Esophagus muscularis mucosa (tissue), 4 donors: ENCODE results near the gene ITIH6. TPM values are rescaled to one million over a fixed set of nuclear protein-coding genes. Genes with fewer than 3 reads are reported as not detected.
A peak's percentile ranks its signal among the peaks of the same experiment; 100 is the strongest.

ENCODE experiments used
- DNase-seq: peaks from one replicate; pipeline ENCODE4 v3.0.0-alpha.2; 2017; ENCODE audit errors: extremely low spot score
- H3K27ac ChIP-seq, 4 donors: fragments of 200-600 bp; sonication (generic); replicated peaks in 1 of 4; 1 replicate in 3 of 4; 2 replicates in 1 of 4; pipeline ENCODE4 v1.5.1; 2016 to 2019; ENCODE audit warnings: mild to moderate bottlenecking in 1 of 4
- H3K27me3 ChIP-seq, 4 donors: fragments of 200-600 bp; sonication (generic); one replicate each; pipeline versions ENCODE4 v1.5.1 to v1.6.0; 2016 to 2019
- H3K36me3 ChIP-seq, 4 donors: fragments of 200-600 bp; sonication (generic); one replicate each; pipeline ENCODE4 v1.5.1; 2016 to 2019
- H3K4me1 ChIP-seq, 4 donors: fragments of 200-600 bp; sonication (generic); one replicate each; pipeline ENCODE4 v1.5.1; 2016 to 2019
- H3K4me3 ChIP-seq, 4 donors: fragments of 200-600 bp; sonication (generic); 1 replicate in 2 of 4; 2 replicates in 2 of 4; pipeline ENCODE4 v1.5.1; 2016 to 2019; ENCODE audit warnings: mild to moderate bottlenecking in 4 of 4, moderate library complexity in 1 of 4
- H3K9me3 ChIP-seq, 4 donors: fragments of 200-600 bp; sonication (generic); 1 replicate in 3 of 4; 2 replicates in 1 of 4; pipeline ENCODE4 v1.5.1; 2016 to 2019
- CTCF ChIP-seq, 3 experiments: fragments of 200-600 bp in 2 of 3; fragments of 450-650 bp in 1 of 3; sonication (generic) in 2 of 3; IDR thresholded peaks; one replicate each; pipeline ENCODE4 v1.5.1; 2017 to 2019; ENCODE audit warnings: antibody characterized with exemption in 3 of 3, mild to moderate bottlenecking in 2 of 3, moderate library complexity in 1 of 3
- EP300 ChIP-seq: sonication (generic); formaldehyde crosslinking; IDR thresholded peaks from one replicate; pipeline ENCODE4 v1.6.1; 2017; ENCODE audit warnings: antibody characterized with exemption
- POLR2A ChIP-seq: fragments of 450-650 bp; IDR thresholded peaks from one replicate; pipeline ENCODE4 v1.6.1; 2017; ENCODE audit warnings: antibody characterized with exemption, moderate library complexity, mild to moderate bottlenecking, low read depth
- POLR2AphosphoS5 ChIP-seq, 2 donors: sonication (generic); formaldehyde crosslinking; IDR thresholded peaks; one replicate each; pipeline ENCODE4 v1.6.1; 2017; ENCODE audit warnings: antibody characterized with exemption in 2 of 2
- WGBS: methylation state at CpG from one replicate; pipeline ENCODE4 v1.1.5; 2018; 5-methylcytosine and 5-hydroxymethylcytosine counted together
- intact Hi-C: fragments of 100-400 bp; cut with DNase I; formaldehyde crosslinking; loops from one replicate; pipeline ENCODE4 v1.15.1; 2023
- total RNA-seq, 4 donors: library from RNA; depleted of rRNA; stranded (reverse); fragments of >200 nt; gene quantifications; one replicate each; pipeline versions ENCODE4 v1.1.0 to v1.2.1, GENCODE V29; 2016

ITIH6 gene
- total RNA-seq, 4 donors from 2014 or later: under 0.01 TPM; not detected in 3

- Histone ChIP-seq H3K9me3 (no peaks in the 10 kb centered on the region), H3K4me3 (no peak overlapping the region), H3K27ac (no peak overlapping the region), H3K4me1 (peaks cover 10 to 21% (median 15%) of the 10 kb centered on the region in 4 donors), H3K27me3 (no peaks in the 10 kb centered on the region), H3K36me3 (peaks cover 18 to 68% (median 62%) of the 10 kb centered on the region in 4 donors)
- no peak for DNase-seq
- intact Hi-C loops: no loop called here
- TF ChIP-seq POLR2AphosphoS5 (IDR thresholded peaks at IDR 0.05) (no peak), CTCF (IDR thresholded peaks at IDR 0.05) (no peak), POLR2A (no peak), EP300 (no peak)
- WGBS: 74% methylated on average over 9 of the region's 9 CpGs
Observed at GRCh38 chrX:54811301-54811885, 13.3 kb upstream of the ITIH6 start.

GRCh38 chrX:54810532-54810931 is 12.5 kb upstream of the ITIH6 start:
- Histone ChIP-seq H3K27me3 (no peaks in the 10 kb centered on the region), H3K4me1 (peaks cover 10 to 21% (median 15%) of the 10 kb centered on the region in 4 donors), H3K36me3 (peaks cover 18 to 59% (median 58%) of the 10 kb centered on the region in 4 donors), H3K27ac (no peak overlapping the region), H3K4me3 (no peak overlapping the region), H3K9me3 (no peaks in the 10 kb centered on the region)
- intact Hi-C loops: no loop called here
- no peak for TF ChIP-seq POLR2AphosphoS5 (IDR thresholded peaks at IDR 0.05)
- TF ChIP-seq POLR2A: no peak
- no peak for TF ChIP-seq EP300
- TF ChIP-seq CTCF (IDR thresholded peaks at IDR 0.05): no peak
- no peak for DNase-seq
- 78% methylated on average over 3 of the region's 5 CpGs for WGBS

- TF ChIP-seq EP300 (no peak), POLR2A (no peak), CTCF (IDR thresholded peaks at IDR 0.05) (no peak), POLR2AphosphoS5 (IDR thresholded peaks at IDR 0.05) (peak; percentile 2 to 82)
- peaks cover 7 to 43% (median 41%) of the 10 kb centered on the region in 4 donors for H3K36me3 ChIP-seq
- H3K9me3 ChIP-seq: no peaks in the 10 kb centered on the region
- H3K4me3 ChIP-seq: peak overlapping the region; percentile 71 to 82 (median 75)
- peak overlapping the region; percentile 85 to 91 (median 88) for H3K27ac ChIP-seq
- 43% methylated on average over 38 of the region's 38 CpGs for WGBS
- intact Hi-C loops: loop anchor here (2.0 kb wide), 1 partner anchor 168 kb away; no protein-coding TSS in a partner anchor
- peaks cover 10 to 21% (median 15%) of the 10 kb centered on the region in 4 donors for H3K4me1 ChIP-seq
- no peaks in the 10 kb centered on the region for H3K27me3 ChIP-seq
- peak; percentile 94 for DNase-seq
Observed at GRCh38 chrX:54808605-54809483, 10.8 kb upstream of the ITIH6 start.

- intact Hi-C loops: loop anchor here (2.0 kb wide), 1 partner anchor 167 kb away; no protein-coding TSS in a partner anchor
- H3K9me3 ChIP-seq: no peaks in the 10 kb centered on the region
- H3K27me3 ChIP-seq: no peaks in the 10 kb centered on the region
- H3K27ac ChIP-seq: peak overlapping the region; percentile 85 to 91 (median 88)
- WGBS: 38% methylated on average over 23 of the region's 23 CpGs
- peaks cover 4 to 36% (median 35%) of the 10 kb centered on the region in 4 donors for H3K36me3 ChIP-seq
- H3K4me1 ChIP-seq: peaks cover 10 to 21% (median 15%) of the 10 kb centered on the region in 4 donors
- no peak for DNase-seq
- peak overlapping the region; percentile 71 to 82 (median 75) for H3K4me3 ChIP-seq
- TF ChIP-seq POLR2A: no peak
- TF ChIP-seq POLR2AphosphoS5 (IDR thresholded peaks at IDR 0.05): peak in 1 of 2 donors; percentile 20
- no peak for TF ChIP-seq CTCF (IDR thresholded peaks at IDR 0.05)
Observed at GRCh38 chrX:54808109-54808604, 10.1 kb upstream of the ITIH6 start.
